NB4 (cell line): ENCODE measurements around the gene PER3.

ENCODE experiments used
- DNase-seq: peaks from one replicate; pipeline ENCODE4 v3.0.0; 2010; ENCODE audit warnings: low read depth
- H3K4me3 ChIP-seq: one replicate; pipeline ENCODE4 v1.5.1; 2011; ENCODE audit warnings: mild to moderate bottlenecking, low read depth, low read length, moderate library complexity
- CTCF ChIP-seq: IDR thresholded peaks from one replicate; pipeline ENCODE4 v1.5.1; 2012; ENCODE audit warnings: low read depth, low read length
- MAX ChIP-seq: IDR thresholded peaks from 2 replicates; pipeline ENCODE4 v1.6.1; 2011; ENCODE audit warnings: low read depth, low read length
- MYC ChIP-seq: IDR thresholded peaks from 2 replicates; pipeline ENCODE4 v1.6.1; 2011; ENCODE audit warnings: low read depth, low read length
- POLR2A ChIP-seq: IDR thresholded peaks from 2 replicates; pipeline ENCODE4 v1.6.1; 2011; ENCODE audit warnings: mild to moderate bottlenecking; ENCODE audit not compliant: insufficient read length; ENCODE audit errors: extremely low read depth

Gene PER3

DNA sequence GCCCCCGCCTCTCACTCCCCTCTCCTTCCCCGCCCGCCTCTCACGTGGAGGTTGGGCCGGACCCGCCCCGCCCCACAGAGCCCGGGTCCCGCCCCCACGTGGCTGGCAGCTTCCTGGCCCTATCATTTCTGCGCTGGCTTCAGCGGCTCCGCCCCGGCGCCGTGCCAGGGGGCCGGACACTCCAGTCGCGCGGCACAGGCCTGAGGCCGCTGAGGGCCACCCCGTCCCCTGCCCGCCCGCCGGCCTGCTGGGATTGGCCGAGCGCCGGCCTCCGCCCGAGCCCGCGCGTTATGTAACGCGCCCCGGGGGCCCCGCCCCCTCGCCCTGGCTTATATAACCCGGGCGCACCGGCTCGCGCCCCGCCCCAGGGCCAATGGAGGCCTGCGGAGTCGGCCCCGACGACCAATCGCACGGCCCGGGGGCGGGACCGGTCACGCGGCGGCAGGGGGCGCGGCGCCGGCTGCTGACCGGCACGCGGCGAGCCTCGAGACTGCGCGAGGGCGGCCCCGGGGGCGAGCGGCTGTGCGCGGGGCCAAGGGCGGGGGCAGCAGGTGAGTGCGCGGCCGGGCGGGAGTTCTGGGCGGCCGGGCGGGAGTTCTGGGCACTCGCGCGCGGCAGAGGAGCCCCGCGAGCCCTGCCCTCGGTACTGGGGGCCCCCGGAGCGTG is at the start of gene PER3:
TSS of gene PER3 (plus strand) at position 466 of the 666 bp plus-strand sequence. CDS start 587 bp downstream, outside the sequence.
- H3K4me3 ChIP-seq, result peak within 1 kb of the TSS; percentile 45
- peak; percentile 91 for DNase-seq
- TF ChIP-seq POLR2A, result no peak
- TF ChIP-seq MYC, result no peak
- TF ChIP-seq MAX, result no peak
- TF ChIP-seq CTCF, result no peak

DNA sequence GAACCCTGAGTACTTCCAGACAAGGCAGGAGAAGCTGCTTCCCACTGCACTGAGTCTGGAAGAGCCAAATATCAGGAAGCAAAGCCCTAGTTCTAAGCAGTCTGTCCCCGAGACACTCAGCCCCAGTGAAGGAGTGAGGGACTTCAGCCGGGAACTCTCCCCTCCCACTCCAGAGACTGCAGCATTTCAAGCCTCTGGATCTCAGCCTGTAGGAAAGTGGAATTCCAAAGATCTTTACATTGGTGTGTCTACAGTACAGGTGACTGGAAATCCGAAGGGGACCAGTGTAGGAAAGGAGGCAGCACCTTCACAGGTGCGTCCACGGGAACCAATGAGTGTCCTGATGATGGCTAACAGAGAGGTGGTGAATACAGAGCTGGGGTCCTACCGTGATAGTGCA is 46.0 kb upstream of the PER3 start:
- no peak overlapping the region for H3K4me3 ChIP-seq
- no peak for TF ChIP-seq POLR2A
- no peak for TF ChIP-seq MYC
- no peak for TF ChIP-seq MAX
- no peak for TF ChIP-seq CTCF
- no peak for DNase-seq

DNA sequence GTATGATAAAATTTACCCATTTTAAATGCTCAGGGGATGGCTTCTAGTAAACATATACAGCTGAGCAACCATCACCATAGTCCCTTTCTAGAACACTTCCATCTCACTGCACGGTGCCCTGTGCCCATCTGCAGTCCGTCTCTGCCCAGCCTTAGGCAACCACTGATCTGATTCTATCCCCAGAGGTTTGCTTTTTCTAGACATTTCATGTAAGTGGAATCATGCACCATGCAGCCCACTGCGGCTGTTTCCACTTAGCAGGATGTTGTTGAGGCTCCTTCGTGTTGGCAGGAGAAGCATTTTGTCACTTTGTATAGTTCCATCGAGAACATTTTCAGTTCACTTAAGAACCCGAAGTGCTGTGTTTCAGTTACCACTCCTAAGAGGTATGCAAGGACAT is 40.7 kb upstream of the PER3 start:
- no peak for DNase-seq
- H3K4me3 ChIP-seq, result no peak overlapping the region
- no peak for TF ChIP-seq POLR2A
- TF ChIP-seq CTCF, result no peak
- no peak for TF ChIP-seq MAX
- TF ChIP-seq MYC, result no peak

GRCh38 chr1:7744882-7745281 is 39.2 kb upstream of the PER3 start:
- no peak for DNase-seq
- TF ChIP-seq MAX, result no peak
- TF ChIP-seq POLR2A, result no peak
- no peak for TF ChIP-seq MYC
- TF ChIP-seq CTCF, result no peak
- no peak overlapping the region for H3K4me3 ChIP-seq

GRCh38 chr1:7745783-7746182 is 38.3 kb upstream of the PER3 start:
- TF ChIP-seq POLR2A, result no peak
- no peak for TF ChIP-seq MAX
- TF ChIP-seq MYC, result no peak
- no peak for TF ChIP-seq CTCF
- H3K4me3 ChIP-seq, result no peak overlapping the region
- no peak for DNase-seq
